Upper lobe of left lung (tissue), 6 donors: ENCODE results near the gene MYH13. TPM values are rescaled to one million over a fixed set of nuclear protein-coding genes. Genes with fewer than 3 reads are reported as not detected.
A peak's percentile ranks its signal among the peaks of the same experiment; 100 is the strongest.

Experiments used
- ATAC-seq, 2 donors: fragments of 200-7000 bp; cut with Tn5 transposase; one replicate each; pipeline ENCODE4 v1.9.1; 2022; ENCODE audit warnings: mild to moderate bottlenecking in 2 of 2, moderate library complexity in 2 of 2; ENCODE audit not compliant: low FRiP score in 2 of 2
- DNase-seq, 2 donors: peaks; one replicate each; pipeline ENCODE4 v3.0.0-alpha.2; 2019 to 2020
- H3K27ac ChIP-seq, 4 donors: fragments of 200-600 bp; sonication (generic); one replicate each; pipeline ENCODE4 v1.5.1; 2016 to 2019
- H3K27me3 ChIP-seq, 4 donors: fragments of 200-600 bp; sonication (generic); one replicate each; pipeline ENCODE4 v1.5.1; 2017 to 2019
- H3K36me3 ChIP-seq, 4 donors: fragments of 200-600 bp; sonication (generic); one replicate each; pipeline ENCODE4 v1.5.1; 2016 to 2019
- H3K4me1 ChIP-seq, 4 donors: fragments of 200-600 bp; sonication (generic); one replicate each; pipeline ENCODE4 v1.5.1; 2018 to 2019
- H3K4me3 ChIP-seq, 4 donors: fragments of 200-600 bp; sonication (generic); one replicate each; pipeline ENCODE4 v1.5.1; 2017 to 2019; ENCODE audit warnings: mild to moderate bottlenecking in 2 of 4, moderate library complexity in 1 of 4
- H3K9me3 ChIP-seq, 4 donors: fragments of 200-600 bp; sonication (generic); one replicate each; pipeline ENCODE4 v1.5.1; 2018 to 2019
- CTCF ChIP-seq, 6 experiments: fragments of 450-650 bp in 4 of 6; fragments of 200-600 bp in 2 of 6; sonication (generic) in 2 of 6; IDR thresholded peaks; one replicate each; pipeline ENCODE4 v1.5.1; 2016 to 2019; ENCODE audit warnings: antibody characterized with exemption in 6 of 6
- EP300 ChIP-seq, 4 donors: sonication (generic); formaldehyde crosslinking; IDR thresholded peaks; one replicate each; pipeline ENCODE4 v1.5.1; 2017; ENCODE audit warnings: antibody characterized with exemption in 4 of 4, control low read depth in 2 of 4
- POLR2A ChIP-seq, 4 donors: fragments of 450-650 bp; IDR thresholded peaks; one replicate each; pipeline ENCODE4 v1.5.1; 2016 to 2017; ENCODE audit warnings: antibody characterized with exemption in 4 of 4, mild to moderate bottlenecking in 2 of 4
- POLR2AphosphoS5 ChIP-seq, 2 donors: sonication (generic); formaldehyde crosslinking; IDR thresholded peaks; one replicate each; pipeline ENCODE4 v1.5.1; 2017; ENCODE audit warnings: antibody characterized with exemption in 2 of 2
- WGBS, 2 donors: methylation state at CpG; one replicate each; pipeline ENCODE4 v1.1.5; 2017 to 2018; 5-methylcytosine and 5-hydroxymethylcytosine counted together
- total RNA-seq, 6 donors: library from RNA; depleted of rRNA in 4 of 6; stranded (reverse); fragments of >200 nt in 4 of 6; gene quantifications; one replicate each; pipeline versions ENCODE4 v1.1.0 to v1.2.1, GENCODE V29; 2016 to 2021
- donor health status: DM: no; HTN: no; CAD: no; lungs with moderate emphysema.
- donor health status: DM: no; HTN: yes; CAD: no; lungs with severe emphysema.

Gene MYH13
- total RNA-seq, 6 donors from 2014 or later: 0.09 to 1.0 TPM; not detected in 4

DNA sequence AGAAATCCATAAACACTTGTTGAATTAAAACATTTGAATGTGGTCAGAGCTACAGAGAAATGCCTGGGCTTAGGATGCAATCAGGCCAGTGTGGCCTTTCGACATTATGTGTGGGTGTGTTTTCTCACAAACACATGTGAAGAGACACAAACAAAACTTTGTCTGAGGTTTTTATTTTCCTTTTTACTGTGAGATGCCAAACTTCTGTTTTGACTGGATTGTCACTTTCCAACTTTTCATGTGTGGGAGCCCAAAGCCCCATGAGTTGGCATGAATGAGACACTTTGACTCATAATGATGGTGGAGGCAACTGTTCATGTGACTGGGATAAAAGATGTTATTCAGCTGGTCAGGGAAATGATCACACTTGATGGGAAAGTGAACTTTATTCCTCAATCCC, 102.5 kb downstream of the MYH13 start:
- Histone ChIP-seq H3K4me3 (no peak overlapping the region), H3K9me3 (no peaks in the 10 kb centered on the region), H3K36me3 (no peaks in the 10 kb centered on the region), H3K4me1 (no peaks in the 10 kb centered on the region), H3K27me3 (no peaks in the 10 kb centered on the region), H3K27ac (no peak overlapping the region)
- ATAC-seq: no peak
- 77 to 84% methylated on average over 1 of the region's 1 CpG for WGBS, 2 donors
- no peak for DNase-seq
- TF ChIP-seq POLR2AphosphoS5 (IDR thresholded peaks at IDR 0.05) (no peak), POLR2A (IDR thresholded peaks at IDR 0.05) (no peak), CTCF (IDR thresholded peaks at IDR 0.05) (no peak), EP300 (IDR thresholded peaks at IDR 0.05) (no peak)

- peak in 1 of 2 donors; percentile 57 for ATAC-seq
- no peaks in the 10 kb centered on the region for H3K4me1 ChIP-seq
- no peak overlapping the region for H3K27ac ChIP-seq
- no peak for DNase-seq
- H3K9me3 ChIP-seq: no peaks in the 10 kb centered on the region
- H3K4me3 ChIP-seq: no peak overlapping the region
- H3K36me3 ChIP-seq: no peaks in the 10 kb centered on the region
- TF ChIP-seq CTCF (IDR thresholded peaks at IDR 0.05) (no peak), EP300 (IDR thresholded peaks at IDR 0.05) (no peak), POLR2AphosphoS5 (IDR thresholded peaks at IDR 0.05) (no peak)
- 78 to 79% methylated on average over 4 of the region's 4 CpGs for WGBS, 2 donors
- H3K27me3 ChIP-seq: no peaks in the 10 kb centered on the region
Observed at GRCh38 chr17:10268005-10268404, 104.8 kb downstream of the MYH13 start.

- H3K4me1 ChIP-seq: no peaks in the 10 kb centered on the region
- H3K9me3 ChIP-seq: no peaks in the 10 kb centered on the region
- no peaks in the 10 kb centered on the region for H3K36me3 ChIP-seq
- H3K27ac ChIP-seq: no peak overlapping the region
- ATAC-seq (no peak), DNase-seq (no peak)
- no peak overlapping the region for H3K4me3 ChIP-seq
- WGBS, 2 donors: 72 to 81% methylated on average over 3 of the region's 3 CpGs
- no peak for TF ChIP-seq POLR2A (IDR thresholded peaks at IDR 0.05)
- no peak for TF ChIP-seq EP300 (IDR thresholded peaks at IDR 0.05)
- no peaks in the 10 kb centered on the region for H3K27me3 ChIP-seq
Observed at GRCh38 chr17:10266296-10266876, 106.4 kb downstream of the MYH13 start.

- TF ChIP-seq POLR2A (IDR thresholded peaks at IDR 0.05) (no peak), EP300 (IDR thresholded peaks at IDR 0.05) (no peak), CTCF (IDR thresholded peaks at IDR 0.05) (no peak), POLR2AphosphoS5 (IDR thresholded peaks at IDR 0.05) (no peak)
- WGBS, 2 donors: 73 to 84% methylated on average over 3 of the region's 3 CpGs
- no peaks in the 10 kb centered on the region for H3K36me3 ChIP-seq
- H3K4me1 ChIP-seq: no peaks in the 10 kb centered on the region
- H3K4me3 ChIP-seq: no peak overlapping the region
- peak in 1 of 2 donors; percentile 76 for ATAC-seq
- no peaks in the 10 kb centered on the region for H3K27me3 ChIP-seq
- no peaks in the 10 kb centered on the region for H3K9me3 ChIP-seq
- no peak overlapping the region for H3K27ac ChIP-seq
- no peak for DNase-seq
Observed at GRCh38 chr17:10265100-10265810, 107.6 kb downstream of the MYH13 start.

- H3K4me1 ChIP-seq: no peaks in the 10 kb centered on the region
- no peak overlapping the region for H3K27ac ChIP-seq
- no peaks in the 10 kb centered on the region for H3K36me3 ChIP-seq
- 62 to 72% methylated on average over 2 of the region's 2 CpGs for WGBS, 2 donors
- no peaks in the 10 kb centered on the region for H3K9me3 ChIP-seq
- H3K27me3 ChIP-seq: no peaks in the 10 kb centered on the region
- DNase-seq: no peak
- no peak overlapping the region for H3K4me3 ChIP-seq
- ATAC-seq: no peak
- TF ChIP-seq CTCF (IDR thresholded peaks at IDR 0.05) (no peak), EP300 (IDR thresholded peaks at IDR 0.05) (no peak), POLR2A (IDR thresholded peaks at IDR 0.05) (no peak), POLR2AphosphoS5 (IDR thresholded peaks at IDR 0.05) (no peak)
Observed at GRCh38 chr17:10264051-10264450, 108.8 kb downstream of the MYH13 start.
